CD4-positive, alpha-beta T cell treated with Interleukin-17A for 1 hour (primary cell): ENCODE data around the gene TERT.
"Not testable (repeated sequence)": the region's sequence is repeated elsewhere in the genome, so short reads cannot be mapped to it uniquely, and the experiment has no call there.

Source experiments
- DNase-seq: peaks from one replicate; pipeline ENCODE4 v3.0.0-alpha.2; 2020

TERT gene

DNA sequence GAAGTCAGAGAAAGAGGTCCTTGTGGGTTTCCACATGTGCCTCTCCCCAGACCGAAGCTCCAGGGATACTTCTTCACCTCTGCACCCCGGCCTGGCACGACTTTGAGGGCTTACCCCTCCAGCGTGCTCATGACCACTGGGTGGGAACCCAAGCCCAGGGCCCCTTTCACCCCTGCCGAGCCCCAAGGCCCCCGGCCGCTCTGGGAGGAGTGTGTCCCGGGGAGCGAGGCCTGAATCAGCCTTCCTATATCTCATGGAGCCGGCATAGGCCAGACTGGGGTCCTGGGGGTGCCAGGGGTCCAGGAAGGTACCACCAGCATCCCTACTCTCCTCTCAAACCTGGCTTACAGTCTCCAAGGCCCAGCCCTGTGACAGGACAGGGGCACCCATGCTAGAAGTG lies 17.1 kb downstream of the TERT start:
- no peak for DNase-seq

GRCh38 chr5:1277331-1277730 lies 17.5 kb downstream of the TERT start:
- DNase-seq: no peak

DNA sequence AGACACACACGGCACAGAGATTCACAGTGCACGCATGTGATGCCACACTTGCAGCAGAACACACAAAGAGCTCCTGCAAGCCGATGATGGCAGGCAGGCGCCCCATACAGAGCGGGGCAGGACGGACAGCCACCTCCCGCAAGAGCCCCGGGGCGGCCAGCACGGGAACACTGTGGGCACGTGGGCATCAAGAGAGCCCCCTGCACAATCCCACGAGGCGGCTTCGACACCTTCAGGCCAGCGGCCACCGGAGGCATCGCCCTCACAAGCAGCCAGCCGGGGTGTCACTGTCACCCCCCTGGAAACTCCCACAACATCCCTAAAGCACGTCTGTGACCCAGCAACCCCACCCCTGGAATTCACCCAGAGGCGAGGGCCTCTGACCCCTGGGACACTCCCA lies 17.9 kb downstream of the TERT start:
- no peak for DNase-seq

- DNase-seq: not testable (repeated sequence)
Observed at GRCh38 chr5:1275397-1276391, 19.2 kb downstream of the TERT start.

DNA sequence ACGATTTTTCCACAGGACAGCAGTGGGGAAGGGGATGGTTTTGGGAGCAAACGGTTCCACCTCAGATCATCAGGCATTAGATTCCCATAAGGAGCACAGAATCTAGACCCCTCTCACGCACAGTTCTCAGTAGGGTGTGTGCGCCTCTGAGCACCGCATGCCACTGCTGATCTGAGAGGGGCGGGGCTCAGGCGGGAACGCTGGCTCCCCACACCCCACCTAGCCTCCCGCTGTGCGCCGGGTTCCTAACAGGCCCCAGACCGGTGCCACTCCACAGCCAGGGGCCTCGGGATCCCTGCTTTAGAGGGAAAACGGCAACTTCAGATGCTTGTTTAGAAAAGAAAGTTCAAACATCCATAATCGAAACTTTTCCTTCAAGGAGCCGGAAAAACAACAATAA lies 20.4 kb downstream of the TERT start:
- DNase-seq: no peak

- no peak for DNase-seq
Observed at GRCh38 chr5:1273745-1274144, 21.1 kb downstream of the TERT start.

- no peak for DNase-seq
Observed at GRCh38 chr5:1272201-1272600, 22.7 kb downstream of the TERT start.

DNA sequence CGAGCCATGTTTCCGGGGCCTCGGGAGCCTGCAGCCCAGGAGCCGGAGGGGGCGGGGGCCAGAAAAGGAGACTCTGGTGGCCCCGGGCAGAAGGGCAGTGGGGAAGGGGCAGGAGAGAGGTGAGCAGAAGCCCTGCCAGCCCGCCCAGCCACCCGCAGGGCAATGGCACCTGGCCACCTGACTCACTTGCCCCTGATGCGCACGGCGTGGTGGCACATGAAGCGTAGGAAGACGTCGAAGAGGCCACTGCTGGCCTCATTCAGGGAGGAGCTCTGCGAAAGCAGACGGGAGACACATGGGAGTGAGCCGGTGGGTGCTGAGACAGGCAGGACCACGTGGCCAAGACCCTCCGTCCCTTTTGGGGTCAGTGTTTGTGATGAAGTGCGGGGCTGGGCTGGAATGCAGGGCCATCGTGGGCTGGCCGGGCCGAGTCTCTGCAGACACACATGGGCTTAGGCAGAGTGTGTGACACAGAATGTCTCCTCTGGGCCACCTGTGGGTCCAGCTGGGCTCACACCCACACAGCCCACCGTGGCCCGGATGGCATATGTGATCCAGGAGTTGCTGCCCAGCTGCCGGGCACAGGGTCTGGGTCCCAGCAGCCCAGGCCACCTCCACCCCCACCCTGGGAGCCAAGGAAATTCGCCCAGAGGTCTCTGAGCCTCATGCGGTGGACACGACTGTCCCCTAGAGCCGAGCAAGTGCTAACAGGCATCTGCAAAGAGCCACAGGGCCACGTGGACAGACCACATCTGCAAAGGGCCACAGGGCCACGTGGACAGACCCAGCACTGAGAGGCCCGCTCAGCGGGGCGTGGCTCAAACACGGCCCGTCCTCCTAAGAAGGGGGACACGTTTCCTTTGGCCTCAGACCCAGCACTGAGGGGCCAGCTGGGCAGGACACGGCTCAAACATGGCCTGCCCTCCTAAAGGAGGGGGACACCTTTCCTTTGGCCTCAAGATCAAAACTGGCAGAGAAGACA lies 23.6 kb downstream of the TERT start:
- DNase-seq: no peak

GRCh38 chr5:1270426-1270825 lies 24.4 kb downstream of the TERT start:
- no peak for DNase-seq

DNA sequence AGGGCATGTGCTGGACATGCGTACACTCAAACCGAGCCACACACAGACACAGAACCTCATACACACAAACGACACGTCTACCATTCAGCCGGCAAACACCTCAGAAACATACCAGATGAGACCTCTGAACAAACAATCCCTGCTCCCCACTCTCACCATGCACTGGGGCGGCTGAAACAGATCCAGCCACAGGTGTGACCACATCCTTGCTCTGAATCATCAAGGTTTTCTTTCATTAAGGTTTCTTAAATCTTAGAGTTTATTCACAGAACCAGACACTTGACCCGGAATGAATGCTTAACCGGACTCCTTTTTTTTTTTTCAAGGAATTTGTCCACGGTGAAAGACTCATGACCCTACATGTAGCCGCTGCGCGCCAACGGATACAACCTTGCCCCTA lies 26.2 kb downstream of the TERT start:
- peak; percentile 36 for DNase-seq

DNA sequence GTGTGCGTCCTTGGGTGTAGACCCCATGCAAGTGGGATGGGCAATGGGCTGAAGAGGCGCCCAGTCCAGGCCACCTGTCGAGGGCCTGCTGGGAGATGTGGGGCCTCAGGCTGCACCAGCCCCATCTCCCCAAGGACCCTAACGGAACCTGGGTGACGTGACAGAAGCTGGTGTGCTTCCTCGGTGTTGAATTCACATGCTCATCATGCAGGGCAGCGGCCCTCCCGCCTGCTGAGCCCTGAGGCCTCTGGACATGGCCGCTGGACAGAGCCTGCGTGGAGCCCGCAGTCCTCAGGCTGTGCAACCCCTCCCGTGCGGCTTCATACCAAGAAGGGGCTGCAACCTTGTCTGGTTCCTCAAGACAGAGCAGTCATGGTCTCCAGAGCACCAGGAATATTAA lies 26.8 kb downstream of the TERT start:
- DNase-seq: no peak

- not testable (repeated sequence) for DNase-seq
Observed at GRCh38 chr5:1267464-1267863, 27.4 kb downstream of the TERT start.

GRCh38 chr5:1266791-1267190 lies 28.1 kb downstream of the TERT start:
- no peak for DNase-seq

DNA sequence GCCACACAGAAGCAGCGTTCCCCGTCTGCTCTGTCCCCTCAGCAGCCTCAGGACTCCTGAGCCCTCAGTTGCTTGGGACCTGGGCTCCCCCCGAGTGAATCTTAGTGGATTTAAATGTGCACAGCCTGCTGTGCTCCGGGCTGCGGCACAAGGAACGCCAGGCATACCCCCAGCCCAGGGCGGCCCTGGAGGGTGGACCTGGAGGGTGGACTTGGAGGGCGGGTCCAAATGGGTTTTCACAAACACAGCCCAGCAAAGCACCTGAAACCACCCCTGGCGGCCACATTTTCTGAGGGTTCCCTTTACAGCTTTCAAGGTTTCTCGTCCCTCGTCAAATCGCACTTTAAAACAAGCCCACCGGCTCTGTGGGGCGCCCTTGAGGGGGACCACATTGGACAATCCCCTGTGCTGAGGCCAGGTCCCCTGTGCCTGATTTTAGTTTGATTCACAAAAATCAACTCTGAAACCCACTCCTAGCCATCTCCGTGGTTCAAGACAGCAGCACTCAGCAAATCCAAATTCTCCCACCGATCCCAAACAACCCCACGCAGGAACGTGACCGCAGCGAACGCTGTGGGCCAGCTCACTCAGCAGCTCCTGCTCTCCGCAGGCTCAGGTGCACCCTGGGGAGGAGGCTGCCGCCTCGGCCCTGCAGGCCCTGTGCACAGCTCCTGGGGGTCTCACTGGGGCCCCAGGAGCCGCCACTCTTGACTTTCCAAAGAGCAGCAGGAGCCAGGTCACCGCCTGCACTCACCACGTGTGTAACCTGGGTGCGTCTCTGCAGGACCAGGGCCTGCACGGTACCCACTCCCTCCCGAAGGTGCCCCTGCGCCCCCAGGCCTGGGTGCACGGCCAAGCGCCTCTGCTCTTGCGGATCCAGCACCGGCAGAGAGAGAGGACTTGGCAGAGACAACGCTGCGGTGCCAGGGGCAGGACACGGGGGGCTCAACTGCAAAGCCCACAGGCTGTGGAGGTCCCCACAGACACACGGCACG lies 29.1 kb downstream of the TERT start:
- DNase-seq: no peak

DNA sequence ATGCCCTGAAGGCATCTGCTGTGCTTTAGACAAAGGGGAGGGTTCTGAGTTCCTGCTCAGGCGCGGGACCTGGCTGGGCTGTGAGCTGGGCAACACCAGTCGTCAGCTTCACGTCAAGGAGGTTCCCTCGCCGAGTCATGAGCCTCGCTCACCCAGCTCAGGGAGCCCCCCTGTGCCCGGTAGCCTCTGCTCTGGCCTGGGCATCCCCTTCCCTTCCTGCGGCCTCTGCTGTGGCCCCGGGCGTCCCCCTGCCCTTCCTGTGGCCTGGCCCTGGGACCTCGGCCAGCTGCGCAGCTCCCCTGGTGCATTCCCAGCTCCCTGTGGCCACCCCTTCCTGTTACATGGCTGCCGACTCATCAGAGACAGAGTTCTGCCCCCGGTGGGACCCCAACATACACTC lies 29.8 kb downstream of the TERT start:
- no peak for DNase-seq

DNA sequence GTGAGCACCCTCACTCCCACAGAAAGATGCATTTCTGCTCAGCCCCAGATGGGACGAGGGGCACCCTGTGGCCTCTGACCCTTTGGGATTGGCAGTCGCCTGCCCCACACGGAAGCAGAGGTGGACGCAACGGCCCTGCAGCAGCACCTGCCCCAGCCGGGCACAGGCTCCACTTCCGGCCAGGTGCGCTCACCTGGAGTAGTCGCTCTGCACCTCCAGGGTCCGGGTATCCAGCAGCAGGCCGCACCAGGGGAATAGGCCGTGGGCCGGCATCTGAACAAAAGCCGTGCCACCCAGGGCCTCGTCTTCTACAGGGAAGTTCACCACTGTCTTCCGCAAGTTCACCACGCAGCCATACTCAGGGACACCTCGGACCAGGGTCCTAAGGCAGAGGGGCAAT lies 30.7 kb downstream of the TERT start:
- DNase-seq: no peak

- DNase-seq: no peak
Observed at GRCh38 chr5:1262381-1262780, 32.5 kb downstream of the TERT start.

- DNase-seq: no peak
Observed at GRCh38 chr5:1261643-1262042, 33.2 kb downstream of the TERT start.

- DNase-seq: no peak
Observed at GRCh38 chr5:1259806-1260480, 34.9 kb downstream of the TERT start.

DNA sequence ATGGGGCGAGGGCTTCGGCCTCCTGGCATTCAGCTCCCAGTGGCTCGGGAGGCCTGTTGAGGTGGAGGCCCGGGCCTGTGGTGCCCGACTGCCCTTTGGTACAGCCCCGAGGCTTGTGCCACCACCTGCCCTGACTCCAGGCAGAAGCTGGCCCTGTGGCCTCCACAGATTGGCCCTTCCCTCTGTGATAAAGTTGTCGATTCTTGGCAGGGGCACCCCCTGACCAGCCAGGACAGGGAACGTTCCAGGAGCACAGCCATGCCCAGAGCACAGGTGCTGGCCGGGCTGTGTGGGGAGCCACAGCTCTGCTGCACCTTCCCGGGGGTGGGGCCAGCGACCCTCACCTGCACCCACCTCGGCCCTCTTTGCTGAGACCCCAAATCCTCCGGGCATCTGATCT lies 37.0 kb downstream of the TERT start:
- no peak for DNase-seq

DNA sequence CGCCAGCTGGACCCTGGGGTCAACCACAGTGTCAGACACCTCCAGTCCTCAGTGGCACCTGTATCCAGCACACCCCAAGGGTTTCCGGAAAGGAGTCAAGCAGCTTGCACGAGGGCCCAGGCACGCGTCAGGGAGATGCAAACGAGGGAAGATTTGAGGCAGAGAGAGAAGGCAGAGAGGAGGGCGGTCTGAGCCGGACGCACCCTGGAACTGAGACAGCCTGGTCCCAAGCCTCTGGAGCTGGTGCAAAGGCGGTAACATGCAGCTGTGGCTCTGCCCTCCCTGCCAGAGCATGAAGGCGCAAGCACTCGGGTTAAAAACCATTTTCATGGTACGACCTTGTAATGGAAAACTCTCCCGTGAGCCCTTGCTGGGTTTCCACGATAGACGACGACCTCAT lies 37.5 kb downstream of the TERT start:
- no peak for DNase-seq

- DNase-seq: no peak
Observed at GRCh38 chr5:1256776-1257175, 38.1 kb downstream of the TERT start.
